HG02623 (cell line): ENCODE results near the gene NOD1.
"Not testable (repeated sequence)": the region's sequence is repeated elsewhere in the genome, so short reads cannot be mapped to it uniquely, and the experiment has no call there.

ENCODE experiments used
- ATAC-seq: cut with Tn5 transposase; IDR thresholded peaks from one replicate; pipeline ENCODE4 v1.9.1; 2021; ENCODE audit warnings: moderate library complexity; ENCODE audit not compliant: unreplicated experiment

The NOD1 gene

GRCh38 chr7:30505174-30505697 is 26.7 kb upstream of the NOD1 start:
- no peak for ATAC-seq

GRCh38 chr7:30504301-30505173 is 26.0 kb upstream of the NOD1 start, which contains the start of gene GGCT:
Gene GGCT (minus strand): TSS chr7:30504829. CDS start chr7:30504709, 120 bp downstream.
- ATAC-seq = peak; percentile 98

GRCh38 chr7:30503274-30504212 is 25.0 kb upstream of the NOD1 start:
- ATAC-seq = no peak

DNA sequence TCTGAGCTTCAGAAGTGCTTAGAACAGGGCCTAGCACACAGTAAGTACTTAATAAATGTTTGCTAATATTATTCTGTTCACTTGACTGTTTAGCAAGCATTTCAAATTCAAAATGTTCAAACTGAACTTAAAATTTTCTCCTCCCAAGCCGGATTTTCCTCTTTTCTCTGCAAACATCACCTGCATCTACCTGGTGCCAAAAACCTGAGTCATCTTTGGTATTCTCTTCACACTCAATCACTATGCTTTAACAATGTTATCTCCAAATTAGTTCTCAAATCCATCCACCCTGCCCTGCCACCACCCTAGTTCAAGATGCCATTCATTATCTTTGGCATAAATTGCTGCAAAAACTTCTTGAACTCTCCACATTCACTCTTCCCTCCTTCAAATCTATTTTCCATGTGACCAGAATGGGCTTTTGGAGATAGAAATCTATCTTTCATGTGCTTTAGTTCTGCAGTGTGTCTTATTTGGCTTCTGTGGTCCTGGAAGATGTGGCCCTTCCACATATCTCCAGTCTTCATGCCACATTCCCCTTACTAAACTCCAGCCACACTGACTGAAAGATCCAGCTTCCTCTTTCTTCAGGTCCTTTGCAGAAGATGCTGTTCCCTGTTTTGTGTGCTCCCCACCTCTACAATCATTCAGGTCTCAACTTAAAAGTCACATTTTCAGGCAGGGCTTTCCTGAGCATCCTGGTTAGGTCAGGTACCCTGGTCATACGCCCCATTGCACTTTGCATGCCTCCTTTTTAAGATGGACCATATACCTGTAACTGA is 24.1 kb upstream of the NOD1 start:
- no peak for ATAC-seq

- no peak for ATAC-seq
Measured at GRCh38 chr7:30501264-30501663, 22.7 kb upstream of the NOD1 start.

DNA sequence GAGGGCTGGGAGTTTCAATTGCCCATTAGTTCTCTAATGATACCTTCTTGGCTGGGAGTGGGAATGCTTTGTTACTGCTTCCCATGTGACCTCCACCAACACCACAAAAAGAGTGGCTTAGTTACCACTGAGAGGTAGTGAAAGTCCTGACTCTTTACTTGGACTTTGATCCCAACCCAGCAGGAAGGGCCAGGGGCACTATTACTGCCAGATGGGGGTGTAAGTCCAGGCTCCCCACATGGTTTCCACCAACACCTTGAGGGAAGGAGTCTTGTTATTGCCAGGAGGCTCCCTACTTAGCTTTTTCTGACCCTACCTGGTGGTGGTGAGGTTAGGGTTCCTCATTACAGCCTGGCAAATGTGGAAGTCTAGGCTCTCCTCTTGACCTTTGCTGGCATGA is 14.6 kb upstream of the NOD1 start:
- no peak for ATAC-seq

- no peak for ATAC-seq
Measured at GRCh38 chr7:30491417-30491816, 12.8 kb upstream of the NOD1 start.

DNA sequence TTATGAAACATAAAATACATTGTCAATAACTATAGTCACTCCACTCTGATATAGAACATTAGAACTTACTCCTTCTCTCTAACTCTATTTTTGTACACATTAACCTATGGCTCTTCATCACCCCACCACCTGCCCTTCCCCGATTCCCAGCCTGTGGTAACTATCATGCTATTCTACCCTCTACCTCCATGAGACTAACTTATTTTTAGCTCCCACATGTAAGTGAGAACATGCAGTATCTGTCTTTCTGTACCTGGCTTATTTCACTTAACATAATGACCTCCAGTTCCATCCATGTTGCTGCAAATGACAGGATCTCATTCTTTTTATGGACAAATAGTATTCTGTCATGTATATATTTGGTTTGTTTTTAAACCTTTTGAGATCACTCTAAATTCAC is 8.8 kb upstream of the NOD1 start:
- no peak for ATAC-seq

GRCh38 chr7:30485667-30486066 is 7.1 kb upstream of the NOD1 start:
- ATAC-seq = no peak

GRCh38 chr7:30481416-30481815 is 2.8 kb upstream of the NOD1 start:
- ATAC-seq = not testable (repeated sequence)

DNA sequence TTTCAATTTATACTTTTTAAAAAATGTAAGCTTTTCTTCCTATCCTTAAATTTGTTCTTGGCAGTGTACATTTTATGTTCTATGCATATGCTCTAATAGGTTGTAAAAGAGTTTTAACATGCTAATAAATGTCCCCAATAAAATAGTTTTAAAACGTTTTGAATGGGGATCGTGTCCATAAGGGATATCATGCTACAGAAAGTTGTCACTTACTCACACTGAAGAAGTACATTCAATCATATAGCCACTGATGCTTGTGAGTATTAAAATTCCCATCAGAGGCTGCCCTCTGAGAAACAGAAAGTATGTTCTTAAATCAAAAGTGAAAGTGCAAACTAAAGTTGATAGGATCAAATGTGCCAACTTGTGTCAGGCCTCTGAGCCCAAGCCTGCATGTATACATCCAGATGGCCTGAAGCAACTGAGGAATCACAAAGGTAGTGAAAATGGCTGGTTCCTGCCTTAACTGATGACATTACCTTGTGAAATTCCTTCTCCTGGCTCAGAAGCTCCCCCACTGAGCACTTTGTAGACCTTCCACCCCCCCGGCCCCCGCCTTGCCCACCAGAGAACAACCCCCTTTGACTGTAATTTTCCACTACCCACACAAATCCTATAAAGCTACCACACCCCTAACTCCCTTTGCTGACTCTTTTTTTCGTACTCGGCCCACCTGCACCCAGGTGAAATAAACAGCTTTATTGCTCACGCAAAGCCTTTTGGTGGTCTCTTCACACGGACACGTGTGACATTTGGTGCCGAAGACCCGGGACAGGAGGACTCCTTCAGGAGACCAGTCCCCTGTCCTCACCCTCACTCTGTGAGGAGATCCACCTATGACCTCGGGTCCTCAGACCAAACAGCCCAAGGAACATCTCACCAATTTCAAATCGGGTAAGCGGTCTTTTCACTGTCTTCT is 877 bp upstream of the NOD1 start:
- ATAC-seq = no peak

DNA sequence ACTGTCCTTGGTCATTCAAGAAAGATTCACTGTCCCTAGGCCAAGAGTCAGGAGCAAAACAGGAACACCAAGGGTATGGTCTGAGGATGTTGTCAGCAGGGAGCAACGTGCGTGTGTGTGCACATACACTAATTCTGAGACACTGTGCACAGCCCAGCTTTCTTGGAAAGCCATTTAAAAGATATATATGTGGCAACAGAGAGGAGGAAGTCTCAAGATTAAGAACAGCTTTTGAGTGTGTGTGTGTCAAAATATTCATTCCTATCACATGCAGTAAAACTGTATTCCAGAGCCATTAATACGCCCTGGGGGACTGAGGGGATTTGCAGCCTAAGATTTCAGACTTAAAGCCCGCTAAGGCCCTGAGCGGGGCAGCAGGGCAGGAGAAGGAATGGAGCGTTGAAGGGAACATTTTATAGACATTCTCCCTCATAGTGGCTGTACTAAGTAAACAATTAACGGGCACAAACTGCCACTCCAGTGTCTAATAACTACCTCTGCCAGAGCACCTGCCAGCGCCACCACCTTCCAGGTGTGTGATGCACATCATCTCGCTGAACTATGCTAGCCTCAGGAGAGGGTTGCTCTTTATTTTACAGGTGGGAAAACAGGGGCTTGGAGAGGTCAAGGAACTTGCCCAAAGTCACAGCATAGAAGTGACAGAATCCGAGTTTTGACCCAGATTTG is 2.0 kb downstream of the NOD1 start:
- no peak for ATAC-seq

DNA sequence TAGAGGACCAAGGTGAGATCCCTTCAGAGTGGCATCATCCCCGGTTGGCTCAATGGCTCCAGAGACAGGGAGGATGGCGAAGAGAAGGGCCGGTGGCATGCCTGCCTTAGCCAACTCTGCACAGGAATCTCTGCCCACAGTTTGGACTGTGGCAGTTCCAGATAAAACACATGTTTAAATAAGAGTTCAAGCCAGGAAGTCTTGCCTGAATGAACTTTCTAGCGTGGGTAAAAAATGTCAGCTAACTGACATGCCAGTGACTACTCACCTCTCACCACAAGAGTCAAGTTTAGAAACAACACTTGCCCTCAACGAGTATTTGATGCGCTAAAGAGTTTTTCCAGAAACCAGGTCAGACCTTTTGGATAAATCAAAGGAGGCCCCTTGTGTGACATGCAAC is 3.0 kb downstream of the NOD1 start:
- no peak for ATAC-seq

DNA sequence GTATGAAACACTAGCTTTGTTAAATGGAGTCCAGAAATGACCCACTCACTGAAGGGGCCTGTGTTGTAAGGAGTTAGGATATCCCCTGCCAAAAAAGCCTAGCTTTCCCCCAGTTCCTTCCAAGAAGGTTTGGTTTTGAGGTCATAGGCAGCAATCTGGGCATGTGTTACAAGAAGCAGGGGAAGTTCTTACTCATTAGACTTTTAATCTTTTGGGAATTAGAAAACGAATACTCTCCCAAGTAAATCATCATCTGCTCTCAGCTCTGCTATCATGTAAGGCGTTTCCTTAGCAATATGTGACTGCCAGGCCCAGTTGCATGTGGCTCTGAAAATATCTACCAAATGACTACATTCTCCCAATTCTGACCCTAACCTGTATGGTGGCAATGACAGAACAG is 3.7 kb downstream of the NOD1 start:
- no peak for ATAC-seq

GRCh38 chr7:30474485-30474884 is 4.1 kb downstream of the NOD1 start:
- no peak for ATAC-seq

GRCh38 chr7:30473903-30474302 is 4.7 kb downstream of the NOD1 start:
- ATAC-seq = no peak

- no peak for ATAC-seq
Measured at GRCh38 chr7:30472784-30473775, 5.5 kb downstream of the NOD1 start.
